LHCN-M2 (cell line): ENCODE results near the gene RAB6A. TPM values are rescaled to one million over a fixed set of nuclear protein-coding genes. Genes with fewer than 3 reads are reported as not detected.
"Not testable (repeated sequence)": the region's sequence is repeated elsewhere in the genome, so short reads cannot be mapped to it uniquely, and the experiment has no call there.

Source experiments
- DNase-seq: peaks from one replicate; pipeline ENCODE4 v3.0.0-alpha.2; 2012; ENCODE audit warnings: low read depth
- polyA plus RNA-seq: library from polyadenylated mRNA; unstranded; fragments of >200 nt; gene quantifications from one replicate; pipeline ENCODE4 v1.2.1, GENCODE V29; 2012; ENCODE audit warnings: missing spikeins
- total RNA-seq: library from RNA; depleted of rRNA; stranded (reverse); fragments of >200 nt; gene quantifications from 2 replicates; pipeline ENCODE4 v1.2.3, GENCODE V29; 2014; rRNA removed

RAB6A gene
- 120 and 130 TPM in 2 replicates for total RNA-seq
- polyA plus RNA-seq, result 51.4 TPM

GRCh38 chr11:73760679-73761402, at the start of gene RAB6A:
RAB6A (minus strand) TSS chr11:73761074; CDS start chr11:73760635, 439 bp downstream.
- peak; percentile 99 for DNase-seq

DNA sequence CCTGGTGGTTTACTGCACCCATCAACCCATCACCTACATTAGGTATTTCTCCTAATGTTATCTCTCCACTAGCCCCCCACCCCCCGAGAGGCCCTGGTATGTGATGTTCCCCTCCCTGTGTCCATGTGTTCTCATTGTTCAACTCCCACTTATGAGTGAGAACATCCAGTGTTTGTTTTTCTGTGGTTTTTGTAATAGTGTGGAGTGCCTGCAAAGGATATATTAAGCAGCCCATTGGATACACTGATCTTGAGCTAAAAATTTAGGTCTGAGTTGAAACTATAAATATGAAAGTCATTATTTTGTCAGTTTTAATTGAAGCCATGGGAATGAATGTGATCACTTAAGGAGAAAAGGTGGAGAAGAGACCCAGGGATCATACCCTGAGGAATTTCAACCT, 49.8 kb upstream of the RAB6A start:
- DNase-seq, result peak; percentile 31

DNA sequence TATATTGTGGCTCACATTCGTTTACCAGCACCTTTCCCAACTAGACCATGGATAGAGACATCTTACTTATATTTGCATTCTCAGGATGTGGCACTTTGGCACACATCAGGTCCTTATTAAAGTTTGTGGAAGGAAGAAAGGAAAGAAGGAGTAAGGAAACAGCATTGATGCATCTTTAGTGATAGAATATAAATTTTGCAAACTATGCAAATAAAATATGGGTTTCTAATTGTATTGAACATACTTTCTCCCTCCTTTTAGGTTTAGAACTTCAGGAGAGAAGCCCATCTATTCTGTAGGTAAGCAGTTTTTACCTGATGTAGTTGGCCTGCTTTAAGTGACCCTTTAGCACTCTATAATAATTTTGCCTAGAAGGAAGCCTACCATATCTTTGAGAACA, 47.2 kb upstream of the RAB6A start:
- DNase-seq, result no peak

- DNase-seq, result no peak
These were observed 43.8 kb upstream of the RAB6A start for GRCh38 chr11:73804712-73805111.

- DNase-seq, result no peak
These were observed 40.3 kb upstream of the RAB6A start for GRCh38 chr11:73801136-73801535.

GRCh38 chr11:73800276-73800806, 39.5 kb upstream of the RAB6A start:
- no peak for DNase-seq

DNA sequence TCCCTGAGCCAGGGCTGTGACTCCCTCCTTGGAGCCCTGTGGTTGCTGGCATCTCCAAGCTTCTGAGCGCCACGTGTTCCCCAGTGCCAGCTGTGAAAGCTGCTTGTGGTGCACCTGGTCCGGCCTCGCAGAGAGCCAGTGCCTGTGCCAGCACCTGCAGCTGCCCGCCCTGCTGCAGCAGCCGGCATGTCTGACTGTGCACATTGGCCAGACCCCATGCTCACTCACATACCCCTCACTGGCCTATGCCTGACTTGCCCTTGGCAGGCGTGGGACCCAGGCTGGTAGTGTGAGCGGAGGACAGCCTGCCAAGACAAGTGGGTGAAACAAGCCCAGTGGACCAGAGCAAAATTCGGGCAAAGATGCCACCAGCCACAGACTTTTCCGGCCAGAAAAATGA, 36.6 kb upstream of the RAB6A start:
- DNase-seq, result peak; percentile 10

DNA sequence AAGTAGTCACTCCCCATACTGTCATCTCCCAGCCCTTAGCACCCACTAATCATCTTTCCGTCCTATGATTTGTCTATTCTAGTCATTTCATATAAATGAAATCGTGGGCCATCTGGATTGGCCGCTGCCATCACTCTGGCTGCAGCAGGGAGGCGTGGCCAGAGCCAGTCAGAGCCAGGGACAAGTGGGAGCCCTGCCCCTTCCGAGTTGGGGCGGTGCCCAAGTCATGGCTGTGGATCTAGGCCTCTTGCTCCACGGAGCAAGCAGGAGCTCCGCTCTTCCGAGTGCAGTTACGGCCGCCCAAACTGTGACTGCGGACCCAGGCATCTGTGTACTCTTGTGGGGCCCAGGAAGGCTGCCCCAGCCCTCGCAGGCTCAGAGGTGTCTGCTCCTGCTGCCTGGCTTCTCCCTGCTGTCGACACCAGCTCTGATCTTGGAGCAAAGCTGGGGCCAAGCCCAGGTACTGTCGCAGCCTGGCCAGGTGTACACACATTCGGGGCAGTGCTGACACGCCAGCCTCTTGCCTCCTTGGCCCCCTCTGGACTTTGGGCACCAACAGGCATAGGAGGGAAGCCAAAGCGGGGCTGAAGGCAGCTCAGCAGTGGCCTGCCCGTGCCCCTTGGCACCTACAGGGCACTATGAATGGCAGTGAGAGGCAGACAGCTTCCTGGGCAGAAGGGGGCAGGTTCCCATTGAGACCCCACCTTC, 35.2 kb upstream of the RAB6A start:
- DNase-seq, result peak; percentile 9

- DNase-seq, result no peak
These were observed 31.7 kb upstream of the RAB6A start for GRCh38 chr11:73792584-73792983.

- DNase-seq, result no peak
These were observed 28.4 kb upstream of the RAB6A start for GRCh38 chr11:73789279-73789670.

DNA sequence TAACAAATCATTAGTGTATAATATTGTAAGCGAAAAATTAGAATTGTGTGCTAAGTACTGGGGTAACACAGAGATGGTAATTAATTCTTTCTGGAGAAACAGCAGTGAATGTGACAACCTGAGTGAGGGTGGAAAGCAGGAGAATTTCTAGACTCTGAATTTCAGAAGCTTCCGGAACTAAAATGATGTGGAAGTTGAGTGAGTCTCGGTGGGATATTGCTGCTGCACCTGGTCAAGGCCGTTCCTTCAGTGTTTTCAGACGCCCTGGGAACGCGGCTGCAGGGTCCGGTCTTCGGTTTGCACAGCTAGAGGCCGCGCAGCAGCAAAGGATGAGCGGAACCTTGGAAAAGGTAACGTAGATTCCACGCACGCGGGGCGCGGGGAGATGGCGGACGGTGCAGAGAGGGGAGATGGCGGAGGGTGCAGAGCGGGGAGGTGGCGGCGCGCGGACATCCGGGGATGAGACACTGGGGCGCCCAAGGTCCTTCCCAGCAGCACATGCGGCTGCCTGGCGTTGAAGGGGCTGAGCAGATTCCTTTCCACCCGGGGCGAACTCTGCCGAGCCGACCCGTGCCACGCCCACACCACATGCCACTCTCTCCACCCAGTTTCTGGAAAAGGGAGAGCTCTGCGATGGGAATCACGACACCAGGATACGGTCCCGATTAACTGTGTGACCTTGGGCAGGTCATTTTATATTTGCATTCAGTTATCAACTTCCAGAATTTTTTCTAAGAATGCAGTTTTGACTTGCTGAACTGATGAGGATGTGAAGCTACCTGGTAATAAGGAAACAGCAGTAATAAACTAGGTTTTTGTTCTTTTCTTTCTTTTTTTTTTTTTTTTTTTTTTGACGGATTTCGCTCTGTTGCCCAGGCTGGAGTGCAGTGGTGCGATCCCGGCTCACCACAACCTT, 27.0 kb upstream of the RAB6A start, which contains the start of gene MRPL48:
Gene MRPL48, plus strand, starts transcription at position 232 of the 916 bp plus-strand sequence. Its CDS starts 98 bp downstream, at position 330.
- DNase-seq, result peak; percentile 95

GRCh38 chr11:73787051-73787642, 26.3 kb upstream of the RAB6A start:
- no peak for DNase-seq

DNA sequence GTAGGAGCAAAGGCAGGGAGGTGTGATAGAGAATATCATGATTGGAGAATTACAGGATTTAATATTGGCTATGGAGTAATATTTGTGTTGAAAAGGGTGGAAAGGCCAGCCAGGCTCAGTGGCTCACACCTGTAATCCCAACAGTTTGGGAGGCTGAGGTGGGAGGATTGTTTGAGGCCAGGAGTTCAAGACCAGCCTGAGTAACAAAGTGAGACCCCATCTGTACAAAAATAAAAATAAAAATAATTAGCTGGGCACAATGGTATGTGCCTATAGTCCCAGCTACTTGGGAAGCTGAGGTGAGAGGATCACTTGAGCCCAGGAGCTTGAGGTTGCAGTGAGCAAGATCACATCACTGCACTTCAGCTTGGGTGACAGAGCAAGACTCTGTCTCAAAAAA, 24.6 kb upstream of the RAB6A start:
- not testable (repeated sequence) for DNase-seq

GRCh38 chr11:73784734-73785133, 23.9 kb upstream of the RAB6A start:
- DNase-seq, result no peak

GRCh38 chr11:73784080-73784634, 23.3 kb upstream of the RAB6A start:
- no peak for DNase-seq

DNA sequence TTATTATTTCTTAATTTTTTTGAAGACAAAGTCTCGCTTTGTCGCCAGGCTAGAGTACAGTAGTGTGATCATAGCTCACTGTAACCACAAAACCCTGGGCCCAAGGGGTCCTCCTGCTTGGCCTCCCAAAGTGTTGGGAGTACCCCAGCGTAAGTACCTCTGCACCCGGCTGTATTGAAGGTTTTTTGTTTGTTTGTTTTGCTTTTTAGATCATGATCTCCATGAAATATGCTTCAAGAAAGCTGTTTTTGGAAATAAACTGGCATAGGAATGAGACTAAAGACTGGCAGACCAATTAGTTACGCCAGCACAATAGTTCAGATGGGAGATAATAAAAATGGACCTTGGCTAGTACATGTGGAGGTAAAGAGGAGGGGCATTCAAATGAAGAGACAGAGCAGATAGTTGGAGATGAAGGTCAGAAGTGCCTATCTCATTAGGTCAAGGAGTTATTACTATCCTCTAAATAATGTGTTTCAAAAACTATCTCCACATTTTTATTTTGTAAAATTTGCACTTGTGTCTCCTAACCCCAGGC, 22.7 kb upstream of the RAB6A start:
- no peak for DNase-seq

- no peak for DNase-seq
These were observed 20.4 kb upstream of the RAB6A start for GRCh38 chr11:73781303-73781702.

DNA sequence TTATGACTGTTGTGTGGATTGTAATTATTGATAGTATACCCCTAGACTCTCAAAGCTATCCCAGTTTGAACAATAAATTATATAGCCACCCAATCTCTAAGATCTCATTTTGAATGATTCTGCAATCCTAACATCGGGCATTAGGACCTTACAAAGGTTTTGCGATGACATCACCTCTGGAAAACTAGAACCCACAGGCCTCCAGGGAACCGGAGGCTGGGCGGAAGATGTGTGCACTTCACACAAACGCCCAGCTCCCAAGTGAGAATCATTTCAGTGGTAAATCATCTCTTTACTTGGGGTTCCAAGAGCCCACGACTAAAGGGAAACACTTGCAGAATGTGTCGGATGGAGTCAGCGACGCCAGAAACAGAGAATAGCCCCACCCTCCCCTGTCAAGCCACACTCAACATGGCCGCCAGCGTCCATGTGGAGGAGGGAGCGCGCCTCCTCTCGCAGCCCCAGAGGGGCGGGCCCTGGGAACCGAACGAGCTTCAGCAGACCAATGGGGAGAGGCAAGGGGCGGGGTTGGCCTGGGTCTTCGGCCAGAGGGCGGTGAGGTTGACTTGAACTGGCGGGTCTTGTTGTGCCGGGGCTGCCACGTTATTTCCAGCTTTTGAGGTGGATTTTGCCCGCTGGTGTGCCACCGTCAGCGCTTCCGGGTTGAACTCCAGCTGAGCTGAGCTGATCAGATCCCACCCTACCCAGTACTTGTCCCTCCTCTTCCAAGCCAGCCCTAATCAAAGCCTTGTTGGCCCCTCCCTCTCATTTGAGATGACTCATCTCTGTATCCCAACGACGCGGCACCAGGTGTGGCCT, 18.4 kb upstream of the RAB6A start:
- peak; percentile 98 for DNase-seq

DNA sequence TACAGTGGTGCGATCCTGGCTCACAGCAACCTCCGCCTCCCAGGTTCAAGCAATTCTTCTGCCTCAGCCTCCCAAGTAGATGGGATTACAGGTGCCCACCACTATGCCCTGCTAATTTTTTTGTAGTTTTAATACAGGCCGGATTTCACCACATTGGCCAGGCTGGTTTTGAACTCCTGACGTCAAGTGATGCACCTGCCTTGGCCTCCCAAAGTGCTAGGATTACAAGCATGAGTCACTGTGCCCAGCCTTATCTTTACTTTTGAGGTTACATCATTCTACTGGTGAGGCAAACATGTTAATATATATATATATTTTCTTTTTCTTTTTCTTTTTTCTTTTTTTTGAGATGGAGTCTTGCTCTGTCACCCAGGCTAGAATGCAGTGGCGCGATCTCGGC, 9.9 kb upstream of the RAB6A start:
- DNase-seq, result not testable (repeated sequence)

GRCh38 chr11:73766763-73767162, 5.9 kb upstream of the RAB6A start:
- DNase-seq, result no peak
